ENCODE results near the gene TMIGD2. TPM values are rescaled to one million over a fixed set of nuclear protein-coding genes. Genes with fewer than 3 reads are reported as not detected.

The TMIGD2 gene
- polyA plus RNA-seq, 1 donor from 2014 or later, result not detected

- Histone ChIP-seq H3K36me3 (ENCODE audit: insufficient read depth, low read length) (no peaks in the 10 kb centered on the region), H3K9me3 (ENCODE audit: low read length) (no peaks in the 10 kb centered on the region), H3K4me3 (ENCODE audit: low read length) (peak overlapping the region; percentile 89), H4K20me1 (ENCODE audit: insufficient read depth) (no peaks in the 10 kb centered on the region), H3K9me2 (ENCODE audit: insufficient read depth, low read length) (no peaks in the 10 kb centered on the region), H3K27ac (ENCODE audit: low read length) (peak overlapping the region; percentile 86), H3K27me3 (ENCODE audit: insufficient read depth, low read depth, low read length) (no peaks in the 10 kb centered on the region), H3K79me2 (replicated peaks; ENCODE audit: insufficient read depth, low read length) (peaks cover 9% of the 10 kb centered on the region), H3K9ac (ENCODE audit: low read length) (peak overlapping the region; percentile 92), H2AFZ (ENCODE audit: low read depth, low read length) (no peak overlapping the region), H3K4me2 (ENCODE audit: low read length) (no peak overlapping the region), H3F3A (ENCODE audit: insufficient read depth, low read length, poor library complexity, severe bottlenecking) (no peaks in the 10 kb centered on the region)
- TF ChIP-seq POLR2AphosphoS5 (IDR thresholded peaks at IDR 0.05), result peak; percentile 45
- no peak for TF ChIP-seq RAD21 (conservative IDR thresholded peaks at IDR 0.05)
Observed at GRCh38 chr19:4279267-4279529, 23.0 kb downstream of the TMIGD2 start.

- Histone ChIP-seq H3K36me3 (ENCODE audit: insufficient read depth, low read length) (no peaks in the 10 kb centered on the region), H2AFZ (ENCODE audit: low read depth, low read length) (peak within 1 kb of the TSS; percentile 45), H3K4me2 (ENCODE audit: low read length) (peak within 1 kb of the TSS; percentile 97), H3K9ac (ENCODE audit: low read length) (peak within 1 kb of the TSS; percentile 92), H3K27ac (ENCODE audit: low read length) (peak within 1 kb of the TSS; percentile 86), H3K79me2 (replicated peaks; ENCODE audit: insufficient read depth, low read length) (peaks cover 9% of the 10 kb centered on the region), H4K20me1 (ENCODE audit: insufficient read depth) (no peaks in the 10 kb centered on the region), H3K27me3 (ENCODE audit: insufficient read depth, low read depth, low read length) (no peaks in the 10 kb centered on the region), H3K4me3 (ENCODE audit: low read length) (peak within 1 kb of the TSS; percentile 89), H3F3A (ENCODE audit: insufficient read depth, low read length, poor library complexity, severe bottlenecking) (no peaks in the 10 kb centered on the region), H3K9me3 (ENCODE audit: low read length) (no peaks in the 10 kb centered on the region), H3K9me2 (ENCODE audit: insufficient read depth, low read length) (no peaks in the 10 kb centered on the region)
- no peak for TF ChIP-seq REST (IDR thresholded peaks at IDR 0.05; ENCODE audit: borderline replicate concordance)
- TF ChIP-seq SMC3 (conservative IDR thresholded peaks at IDR 0.05; ENCODE audit: poor library complexity), result no peak
- TF ChIP-seq MXI1 (conservative IDR thresholded peaks at IDR 0.05; ENCODE audit: poor library complexity, severe bottlenecking), result no peak
Observed at GRCh38 chr19:4278419-4279266, 23.5 kb downstream of the TMIGD2 start, which contains the start of gene SHD. SHD (plus strand) TSS chr19:4279266; CDS start chr19:4280064, 798 bp downstream.

- H3K9me3 ChIP-seq (ENCODE audit: low read length), result no peaks in the 10 kb centered on the region
Observed at GRCh38 chr19:4278010-4278409, 24.2 kb downstream of the TMIGD2 start.

More at GRCh38 chr19:4278010-4278409, 24.2 kb downstream of the TMIGD2 start:
- H3K27me3 ChIP-seq (ENCODE audit: insufficient read depth, low read depth, low read length), result no peaks in the 10 kb centered on the region
- H3K9ac ChIP-seq (ENCODE audit: low read length), result peak overlapping the region; percentile 92
- TF ChIP-seq SMC3 (conservative IDR thresholded peaks at IDR 0.05; ENCODE audit: poor library complexity), result no peak
- no peak for TF ChIP-seq CTCF (IDR thresholded peaks at IDR 0.05; ENCODE audit: poor library complexity, severe bottlenecking)
- TF ChIP-seq RAD21 (conservative IDR thresholded peaks at IDR 0.05), result no peak
- H3K36me3 ChIP-seq (ENCODE audit: insufficient read depth, low read length), result no peaks in the 10 kb centered on the region
- peak overlapping the region; percentile 89 for H3K4me3 ChIP-seq (ENCODE audit: low read length)
- no peaks in the 10 kb centered on the region for H3F3A ChIP-seq (ENCODE audit: insufficient read depth, low read length, poor library complexity, severe bottlenecking)
- H3K9me2 ChIP-seq (ENCODE audit: insufficient read depth, low read length), result no peaks in the 10 kb centered on the region
- no peak overlapping the region for H3K4me2 ChIP-seq (ENCODE audit: low read length)
- H3K27ac ChIP-seq (ENCODE audit: low read length), result peak overlapping the region; percentile 86
- peaks cover 9% of the 10 kb centered on the region for H3K79me2 ChIP-seq (replicated peaks; ENCODE audit: insufficient read depth, low read length)
- H4K20me1 ChIP-seq (ENCODE audit: insufficient read depth), result no peaks in the 10 kb centered on the region
- H2AFZ ChIP-seq (ENCODE audit: low read depth, low read length), result no peak overlapping the region
